ENCODE results near the gene FANCB. TPM values are rescaled to one million over a fixed set of nuclear protein-coding genes. Genes with fewer than 3 reads are reported as not detected.
A peak's percentile ranks its signal among the peaks of the same experiment; 100 is the strongest.

The FANCB gene
- total RNA-seq, 1 donor from 2014 or later, result 2.8 TPM

GRCh38 chrX:14896273-14896672 is 23.4 kb upstream of the FANCB start:
- H3K27ac ChIP-seq (ENCODE audit: low read depth, low read length), result no peak overlapping the region
- no peaks in the 10 kb centered on the region for H3K9me3 ChIP-seq (ENCODE audit: insufficient read depth, low read depth, low read length)
- FAIRE-seq, result peak; percentile 62
- no peak for TF ChIP-seq CTCF (IDR thresholded peaks at IDR 0.05; ENCODE audit: insufficient read depth, low read depth, low read length)
- TF ChIP-seq EZH2 (IDR thresholded peaks at IDR 0.05; ENCODE audit: insufficient read depth, low read length), result no peak
- H3K4me1 ChIP-seq (ENCODE audit: insufficient read depth, low read length), result no peaks in the 10 kb centered on the region
- no peaks in the 10 kb centered on the region for H4K20me1 ChIP-seq (ENCODE audit: insufficient read depth, low read length)
- Mint-ChIP-seq H3K27me3 (ENCODE audit: low read depth, unreplicated experiment) (no peaks in the 10 kb centered on the region), H3K4me3 (ENCODE audit: unreplicated experiment) (no peak overlapping the region), H3K4me1 (ENCODE audit: low read depth, unreplicated experiment) (peaks cover 5% of the 10 kb centered on the region), H3K36me3 (ENCODE audit: low read depth, unreplicated experiment) (peaks cover 3% of the 10 kb centered on the region), H3K9me3 (ENCODE audit: unreplicated experiment) (no peaks in the 10 kb centered on the region), H3K27ac (ENCODE audit: unreplicated experiment) (no peak overlapping the region)
- H2AFZ ChIP-seq (ENCODE audit: low read depth, low read length), result no peak overlapping the region
- no peak overlapping the region for H3K4me3 ChIP-seq (ENCODE audit: insufficient read depth, low read depth, low read length)
- DNase-seq (ENCODE audit: low read depth), result no peak
- no peak overlapping the region for H3K4me2 ChIP-seq (ENCODE audit: low read length)
- H3K27me3 ChIP-seq (ENCODE audit: insufficient read depth, low read length), result no peaks in the 10 kb centered on the region
- no peaks in the 10 kb centered on the region for H3K36me3 ChIP-seq (ENCODE audit: insufficient read depth, low read length)
- no peaks in the 10 kb centered on the region for H3K79me2 ChIP-seq (ENCODE audit: insufficient read depth, low read length)
- no peak overlapping the region for H3K9ac ChIP-seq (ENCODE audit: low read length)

- Histone ChIP-seq H3K9ac (ENCODE audit: low read length) (no peak overlapping the region), H3K4me1 (ENCODE audit: insufficient read depth, low read length) (no peaks in the 10 kb centered on the region), H3K9me3 (ENCODE audit: insufficient read depth, low read depth, low read length) (no peaks in the 10 kb centered on the region), H3K36me3 (ENCODE audit: insufficient read depth, low read length) (no peaks in the 10 kb centered on the region), H2AFZ (ENCODE audit: low read depth, low read length) (no peak overlapping the region), H4K20me1 (ENCODE audit: insufficient read depth, low read length) (no peaks in the 10 kb centered on the region), H3K27me3 (ENCODE audit: insufficient read depth, low read length) (no peaks in the 10 kb centered on the region), H3K27ac (ENCODE audit: low read depth, low read length) (no peak overlapping the region), H3K4me2 (ENCODE audit: low read length) (no peak overlapping the region), H3K79me2 (ENCODE audit: insufficient read depth, low read length) (no peaks in the 10 kb centered on the region), H3K4me3 (ENCODE audit: insufficient read depth, low read depth, low read length) (no peak overlapping the region)
- no peaks in the 10 kb centered on the region for H3K9me3 Mint-ChIP-seq (ENCODE audit: unreplicated experiment)
- H3K27me3 Mint-ChIP-seq (ENCODE audit: low read depth, unreplicated experiment), result no peaks in the 10 kb centered on the region
- no peak for FAIRE-seq
- peaks cover 4% of the 10 kb centered on the region for H3K4me1 Mint-ChIP-seq (ENCODE audit: low read depth, unreplicated experiment)
- DNase-seq (ENCODE audit: low read depth), result no peak
- H3K36me3 Mint-ChIP-seq (ENCODE audit: low read depth, unreplicated experiment), result peaks cover 2% of the 10 kb centered on the region
- no peak for TF ChIP-seq EZH2 (IDR thresholded peaks at IDR 0.05; ENCODE audit: insufficient read depth, low read length)
- no peak for TF ChIP-seq CTCF (IDR thresholded peaks at IDR 0.05; ENCODE audit: insufficient read depth, low read depth, low read length)
- H3K27ac Mint-ChIP-seq (ENCODE audit: unreplicated experiment), result no peak overlapping the region
- H3K4me3 Mint-ChIP-seq (ENCODE audit: unreplicated experiment), result no peak overlapping the region
These were observed 13.4 kb upstream of the FANCB start for GRCh38 chrX:14886252-14886651.

- peak; percentile 93 for FAIRE-seq
- Histone ChIP-seq H4K20me1 (ENCODE audit: insufficient read depth, low read length) (no peaks in the 10 kb centered on the region), H3K36me3 (ENCODE audit: insufficient read depth, low read length) (no peaks in the 10 kb centered on the region), H3K27me3 (ENCODE audit: insufficient read depth, low read length) (no peaks in the 10 kb centered on the region), H3K4me2 (ENCODE audit: low read length) (no peak overlapping the region), H3K4me3 (ENCODE audit: insufficient read depth, low read depth, low read length) (no peak overlapping the region), H3K9ac (ENCODE audit: low read length) (no peak overlapping the region), H3K9me3 (ENCODE audit: insufficient read depth, low read depth, low read length) (no peaks in the 10 kb centered on the region), H3K27ac (ENCODE audit: low read depth, low read length) (no peak overlapping the region), H3K4me1 (ENCODE audit: insufficient read depth, low read length) (no peaks in the 10 kb centered on the region), H3K79me2 (ENCODE audit: insufficient read depth, low read length) (peaks cover 3% of the 10 kb centered on the region), H2AFZ (ENCODE audit: low read depth, low read length) (no peak overlapping the region)
- no peak overlapping the region for H3K27ac Mint-ChIP-seq (ENCODE audit: unreplicated experiment)
- no peaks in the 10 kb centered on the region for H3K27me3 Mint-ChIP-seq (ENCODE audit: low read depth, unreplicated experiment)
- peaks cover 4% of the 10 kb centered on the region for H3K4me1 Mint-ChIP-seq (ENCODE audit: low read depth, unreplicated experiment)
- DNase-seq (ENCODE audit: low read depth), result no peak
- TF ChIP-seq EZH2 (IDR thresholded peaks at IDR 0.05; ENCODE audit: insufficient read depth, low read length) (no peak), CTCF (IDR thresholded peaks at IDR 0.05; ENCODE audit: insufficient read depth, low read depth, low read length) (no peak)
- H3K9me3 Mint-ChIP-seq (ENCODE audit: unreplicated experiment), result no peaks in the 10 kb centered on the region
- H3K4me3 Mint-ChIP-seq (ENCODE audit: unreplicated experiment), result no peak overlapping the region
- H3K36me3 Mint-ChIP-seq (ENCODE audit: low read depth, unreplicated experiment), result peaks cover 2% of the 10 kb centered on the region
These were observed 11.8 kb upstream of the FANCB start for GRCh38 chrX:14884714-14885113.
